OCI-LY3 (cell line): ENCODE measurements around the gene ELOVL2.

Source experiments
- H2AFZ ChIP-seq: fragments of 200-600, 300-600 bp; shearing (Covaris generic); 2 replicates; pipeline ENCODE4 v1.6.0; 2014; ENCODE audit warnings: antibody characterized with exemption, low read depth, low read length
- H3K27ac ChIP-seq: fragments of 200-600, 300-600 bp; sonication (generic); 2 replicates; pipeline ENCODE4 v1.5.1; 2014; ENCODE audit warnings: mild to moderate bottlenecking, low read length, moderate library complexity, mixed read lengths
- H3K27me3 ChIP-seq: fragments of 200-600, 300-600 bp; sonication (generic); 2 replicates; pipeline ENCODE4 v1.6.1; 2014; ENCODE audit warnings: low read depth, low read length, mixed read lengths
- H3K36me3 ChIP-seq: fragments of 200-600, 300-600 bp; sonication (generic); replicated peaks from 2 replicates; pipeline ENCODE3; 2014; ENCODE audit warnings: low read depth, low read length, mixed read lengths
- H3K4me1 ChIP-seq: fragments of 300-600, 200-600 bp; sonication (generic); 2 replicates; pipeline ENCODE4 v1.6.1; 2014; ENCODE audit warnings: low read length, mixed read lengths
- H3K4me2 ChIP-seq: fragments of 200-600, 300-600 bp; sonication (generic); 2 replicates; pipeline ENCODE4 v1.6.1; 2014; ENCODE audit warnings: low read length, mixed read lengths
- H3K4me3 ChIP-seq: fragments of 300-600, 200-600 bp; sonication (generic); 2 replicates; pipeline ENCODE4 v1.5.1; 2014; ENCODE audit warnings: antibody characterized with exemption, mild to moderate bottlenecking, low read length, moderate library complexity
- H3K79me2 ChIP-seq: fragments of 300-600, 200-600 bp; shearing (Covaris generic); 2 replicates; pipeline ENCODE4 v1.6.1; 2014; ENCODE audit warnings: mild to moderate bottlenecking, low read length, mixed read lengths
- H3K9ac ChIP-seq: fragments of 300-600, 200-600 bp; shearing (Covaris generic); 2 replicates; pipeline ENCODE4 v1.6.0; 2014; ENCODE audit warnings: mild to moderate bottlenecking, low read length, moderate library complexity
- H3K9me3 ChIP-seq: fragments of 200-600, 300-600 bp; shearing (Covaris generic); 2 replicates; pipeline ENCODE4 v1.6.1; 2014; ENCODE audit warnings: low read length, mixed read lengths; ENCODE audit not compliant: insufficient read depth
- H4K20me1 ChIP-seq: fragments of 200-600, 300-600 bp; sonication (generic); 2 replicates; pipeline ENCODE4 v1.6.1; 2016; ENCODE audit warnings: low read length, mixed read lengths; ENCODE audit not compliant: insufficient read depth
- CTCF ChIP-seq: fragments of 200-600, 300-600 bp; sonication (generic); IDR thresholded peaks from 2 replicates; pipeline ENCODE4 v1.5.1; 2014; ENCODE audit warnings: antibody characterized with exemption, low read length, low read depth
- EZH2phosphoT487 ChIP-seq: fragments of 200-600 bp; shearing (Covaris generic); IDR thresholded peaks from 2 replicates; pipeline ENCODE4 v1.6.1; 2018; ENCODE audit warnings: antibody characterized with exemption, mixed run types, low read depth

The ELOVL2 gene

GRCh38 chr6:11042025-11042749 lies 1.9 kb downstream of the ELOVL2 start:
- no peaks in the 10 kb centered on the region for H3K9me3 ChIP-seq
- no peak overlapping the region for H3K4me2 ChIP-seq
- H3K9ac ChIP-seq, result no peak overlapping the region
- no peak overlapping the region for H3K4me3 ChIP-seq
- H2AFZ ChIP-seq, result no peak overlapping the region
- H3K27me3 ChIP-seq, result peaks cover 3% of the 10 kb centered on the region; the same call in 1 of the 2 replicates
- H3K27ac ChIP-seq, result no peak overlapping the region
- no peaks in the 10 kb centered on the region for H4K20me1 ChIP-seq
- H3K4me1 ChIP-seq, result no peaks in the 10 kb centered on the region
- H3K79me2 ChIP-seq, result no peaks in the 10 kb centered on the region
- no peak for TF ChIP-seq EZH2phosphoT487
- no peak for TF ChIP-seq CTCF
- no peaks in the 10 kb centered on the region for H3K36me3 ChIP-seq

GRCh38 chr6:11040134-11040533 lies 4.0 kb downstream of the ELOVL2 start:
- Histone ChIP-seq H3K79me2 (no peaks in the 10 kb centered on the region), H4K20me1 (no peaks in the 10 kb centered on the region), H3K27me3 (peaks cover 3% of the 10 kb centered on the region; the same call in 1 of the 2 replicates), H3K4me3 (no peak overlapping the region), H3K9ac (no peak overlapping the region), H3K36me3 (no peaks in the 10 kb centered on the region), H3K4me1 (no peaks in the 10 kb centered on the region), H3K9me3 (no peaks in the 10 kb centered on the region), H2AFZ (no peak overlapping the region), H3K27ac (no peak overlapping the region), H3K4me2 (no peak overlapping the region)
- TF ChIP-seq CTCF, result no peak
- no peak for TF ChIP-seq EZH2phosphoT487

GRCh38 chr6:11039040-11039439 lies 5.1 kb downstream of the ELOVL2 start:
- Histone ChIP-seq H2AFZ (no peak overlapping the region), H3K4me1 (no peaks in the 10 kb centered on the region), H3K27me3 (peaks cover 3% of the 10 kb centered on the region; the same call in 1 of the 2 replicates), H3K9me3 (no peaks in the 10 kb centered on the region), H3K9ac (no peak overlapping the region), H3K27ac (no peak overlapping the region), H4K20me1 (no peaks in the 10 kb centered on the region), H3K79me2 (no peaks in the 10 kb centered on the region), H3K4me2 (no peak overlapping the region), H3K36me3 (no peaks in the 10 kb centered on the region), H3K4me3 (no peak overlapping the region)
- TF ChIP-seq CTCF (no peak), EZH2phosphoT487 (no peak)

- Histone ChIP-seq H3K4me3 (no peak overlapping the region), H4K20me1 (no peaks in the 10 kb centered on the region), H3K79me2 (no peaks in the 10 kb centered on the region), H3K9me3 (no peaks in the 10 kb centered on the region), H3K9ac (no peak overlapping the region), H3K4me2 (no peak overlapping the region), H3K27ac (no peak overlapping the region), H3K36me3 (no peaks in the 10 kb centered on the region), H3K4me1 (no peaks in the 10 kb centered on the region), H3K27me3 (no peaks in the 10 kb centered on the region; the same call in 1 of the 2 replicates), H2AFZ (no peak overlapping the region)
- no peak for TF ChIP-seq EZH2phosphoT487
Measured at GRCh38 chr6:11036977-11037430, 7.1 kb downstream of the ELOVL2 start.
